Measurements from ENCODE around the gene GAGE2A.
"Not testable (repeated sequence)": the region's sequence is repeated elsewhere in the genome, so short reads cannot be mapped to it uniquely, and the experiment has no call there.

DNA sequence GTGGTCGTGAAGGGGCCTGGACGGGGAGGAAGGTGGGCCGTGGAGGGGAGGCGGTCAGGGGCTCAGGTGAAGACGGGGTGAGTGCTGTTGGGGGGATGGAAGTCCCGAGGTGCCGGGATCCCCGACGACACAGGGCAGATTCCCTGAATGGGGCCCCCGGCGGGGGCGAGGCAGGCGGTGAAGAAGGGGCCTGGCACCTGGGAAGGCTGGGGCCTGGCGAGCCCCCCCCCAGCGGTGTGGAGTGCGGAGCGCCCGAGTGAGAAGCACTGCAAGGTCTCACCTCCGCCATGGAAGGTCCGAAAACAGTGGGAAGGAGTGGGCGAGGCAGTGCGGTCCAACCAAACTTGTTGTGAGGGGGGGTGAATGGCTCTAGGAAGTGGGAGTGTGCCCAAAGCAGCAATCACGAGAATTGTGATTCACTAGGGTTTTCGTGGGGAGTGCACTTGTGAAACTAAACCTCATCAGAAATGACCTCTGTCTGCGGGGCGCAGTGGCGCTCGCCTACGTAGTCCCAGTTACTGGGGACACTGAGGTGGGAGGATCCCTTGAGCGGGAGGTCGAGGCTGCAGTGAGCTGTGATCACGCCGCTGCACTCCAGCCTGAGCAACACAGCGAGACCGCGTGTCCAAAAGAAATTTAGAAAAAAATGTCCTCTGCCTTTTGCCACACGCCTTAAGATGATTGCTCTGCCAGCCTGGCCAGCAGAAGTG, 628 bp downstream of the GAGE2A start:
- not testable (repeated sequence) for TF ChIP-seq POLR2AphosphoS5 (IDR thresholded peaks at IDR 0.05; ENCODE audit: low read depth, low read length); YY1 (IDR thresholded peaks at IDR 0.05; ENCODE audit: low read depth, low read length); NRF1 (IDR thresholded peaks at IDR 0.05; ENCODE audit: low read depth, low read length); PHF8 (conservative IDR thresholded peaks at IDR 0.05; ENCODE audit: low read depth, low read length); RBBP5 (IDR thresholded peaks at IDR 0.05; ENCODE audit: borderline replicate concordance, low read depth, low read length)
- TF ChIP-seq, protein P1, sequence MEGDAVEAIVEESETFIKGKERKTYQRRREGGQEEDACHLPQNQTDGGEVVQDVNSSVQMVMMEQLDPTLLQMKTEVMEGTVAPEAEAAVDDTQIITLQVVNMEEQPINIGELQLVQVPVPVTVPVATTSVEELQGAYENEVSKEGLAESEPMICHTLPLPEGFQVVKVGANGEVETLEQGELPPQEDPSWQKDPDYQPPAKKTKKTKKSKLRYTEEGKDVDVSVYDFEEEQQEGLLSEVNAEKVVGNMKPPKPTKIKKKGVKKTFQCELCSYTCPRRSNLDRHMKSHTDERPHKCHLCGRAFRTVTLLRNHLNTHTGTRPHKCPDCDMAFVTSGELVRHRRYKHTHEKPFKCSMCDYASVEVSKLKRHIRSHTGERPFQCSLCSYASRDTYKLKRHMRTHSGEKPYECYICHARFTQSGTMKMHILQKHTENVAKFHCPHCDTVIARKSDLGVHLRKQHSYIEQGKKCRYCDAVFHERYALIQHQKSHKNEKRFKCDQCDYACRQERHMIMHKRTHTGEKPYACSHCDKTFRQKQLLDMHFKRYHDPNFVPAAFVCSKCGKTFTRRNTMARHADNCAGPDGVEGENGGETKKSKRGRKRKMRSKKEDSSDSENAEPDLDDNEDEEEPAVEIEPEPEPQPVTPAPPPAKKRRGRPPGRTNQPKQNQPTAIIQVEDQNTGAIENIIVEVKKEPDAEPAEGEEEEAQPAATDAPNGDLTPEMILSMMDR (IDR thresholded peaks at IDR 0.05; ENCODE audit: control extremely low read depth in 1 of 3, insufficient read depth in 1 of 3, low read depth in 1 of 3, low read length in 3 of 3): not testable (repeated sequence)

Measured in H1 (cell line).